ENCODE measurements around the gene UBL4A. TPM values are rescaled to one million over a fixed set of nuclear protein-coding genes. Genes with fewer than 3 reads are reported as not detected.

UBL4A gene
- 39.9 and 43.1 TPM in 2 replicates for total RNA-seq

GRCh38 chrX:154486396-154487207, at the start of gene UBL4A:
UBL4A (minus strand) TSS chrX:154486615; CDS start chrX:154486584, 31 bp downstream.

DNA sequence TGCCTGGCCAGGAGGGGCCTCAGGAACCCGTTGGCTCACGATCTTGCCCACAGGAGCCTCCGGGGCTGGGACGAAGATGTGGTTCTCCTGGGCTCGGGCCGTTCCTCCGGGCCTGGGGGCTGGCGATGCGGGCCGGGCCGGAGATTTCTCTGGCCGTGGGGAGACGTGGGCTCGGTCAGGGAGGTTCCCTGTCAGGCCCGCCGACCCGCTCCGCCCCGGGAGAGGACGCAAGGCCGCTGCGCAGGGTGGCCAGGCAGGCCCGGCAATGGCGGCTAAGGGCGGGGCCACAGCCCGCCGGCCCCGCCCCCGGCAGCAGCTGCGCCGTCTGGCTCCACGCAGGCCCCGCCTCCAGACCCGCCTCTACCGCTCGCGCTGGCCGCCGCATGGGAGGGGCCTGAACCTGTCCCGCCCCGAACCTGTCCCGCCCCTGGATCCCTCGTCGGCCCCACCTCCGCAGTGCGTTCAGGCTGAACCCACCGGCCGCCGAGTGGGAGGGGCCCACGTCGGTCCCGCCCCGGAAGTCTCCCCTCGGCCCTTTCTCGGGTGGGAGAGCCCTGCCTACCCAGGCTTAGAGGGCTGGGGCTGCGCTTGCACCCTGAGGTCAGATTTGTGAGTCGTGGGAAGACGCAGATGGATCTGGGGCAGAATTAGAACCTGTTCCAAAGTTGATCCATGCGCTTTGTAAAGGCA, 29.7 kb upstream of the UBL4A start, which contains the start of gene FAM3A:
Gene FAM3A (minus strand): TSS at position 267 of the 690 bp plus-strand sequence. CDS start 460 bp downstream, outside the sequence.

DNA sequence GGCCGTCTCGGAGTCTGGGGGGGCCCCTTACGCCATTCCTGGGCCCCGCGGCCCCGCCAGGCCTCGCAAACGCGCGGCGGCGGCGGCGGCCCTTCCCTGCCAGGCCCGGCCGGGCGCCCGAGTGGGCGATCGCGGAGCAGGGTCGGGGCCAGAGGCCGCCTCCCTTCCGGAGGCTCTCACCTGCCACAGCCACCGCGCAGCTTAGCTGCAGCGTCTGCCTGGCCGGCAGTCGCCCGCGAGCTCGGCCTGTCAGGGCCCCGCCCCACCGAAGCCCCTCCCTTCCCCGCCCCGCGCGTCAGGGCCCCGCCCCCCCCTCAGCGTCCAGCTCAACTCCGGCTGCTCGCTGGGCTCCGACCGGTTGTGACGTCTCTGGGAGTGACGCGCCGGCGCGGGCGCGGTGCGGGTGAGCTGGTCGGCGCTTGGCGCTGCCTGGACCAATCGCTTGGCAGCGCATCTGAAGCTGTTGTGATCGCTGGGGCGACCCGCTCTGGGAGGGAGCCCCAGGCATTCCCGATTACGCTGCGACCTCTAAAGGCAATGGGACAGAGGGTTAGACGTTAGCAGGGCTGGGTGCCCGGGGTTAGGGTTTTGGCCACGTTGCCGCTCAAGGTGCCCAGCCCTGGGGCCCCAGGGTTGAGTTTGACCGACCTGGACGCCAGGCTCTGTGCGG, 4.1 kb upstream of the UBL4A start, which contains the start of gene SLC10A3:
Gene SLC10A3 (minus strand): TSS at position 216 of the 670 bp plus-strand sequence. CDS start 1,689 bp downstream, outside the sequence.

GRCh38 chrX:154478728-154479622, 7.4 kb downstream of the UBL4A start, which contains the start of gene LAGE3:
LAGE3 (minus strand) TSS chrX:154479281; CDS start chrX:154478915, 366 bp downstream.

GRCh38 chrX:154458116-154458953, 28.1 kb downstream of the UBL4A start, which contains the start of gene PLXNA3:
PLXNA3 (plus strand) TSS chrX:154458281; CDS start chrX:154460184, 1,903 bp downstream.

DNA sequence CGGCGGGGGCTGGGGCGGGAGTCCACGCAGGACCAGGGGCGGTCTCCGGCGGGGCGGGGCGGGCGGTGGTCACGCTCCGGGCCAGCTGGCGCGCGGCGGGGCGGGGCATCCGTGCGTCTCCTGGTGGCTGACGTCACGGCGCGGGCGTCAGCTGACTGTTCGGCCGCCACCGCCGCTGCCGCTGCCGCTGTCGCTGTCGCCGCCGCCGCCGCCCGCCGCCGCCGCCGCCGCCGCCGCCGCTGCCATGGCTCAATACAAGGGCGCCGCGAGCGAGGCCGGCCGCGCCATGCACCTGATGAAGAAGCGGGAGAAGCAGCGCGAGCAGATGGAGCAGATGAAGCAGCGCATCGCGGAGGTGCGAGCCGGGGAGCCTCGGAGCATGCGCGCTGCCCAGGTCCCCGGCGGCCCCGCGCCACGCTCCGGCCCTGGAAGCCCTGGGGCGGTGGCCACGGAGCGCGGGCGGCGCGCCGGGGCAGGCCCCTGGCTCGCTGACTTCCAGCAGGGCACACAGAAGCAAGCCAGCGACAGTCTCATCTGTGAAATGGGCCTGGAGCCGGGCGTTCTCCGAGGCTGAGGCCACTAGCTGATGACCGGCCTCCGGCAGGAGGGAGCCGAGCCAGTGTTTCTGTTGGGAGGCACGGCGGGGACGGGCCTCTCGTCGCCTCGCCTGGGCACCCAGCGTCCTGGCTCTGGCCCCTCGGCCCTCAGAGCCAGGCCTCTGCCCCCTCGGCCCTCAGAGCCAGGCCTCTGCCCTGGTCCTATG, 42.2 kb downstream of the UBL4A start, which contains the start of gene FAM50A:
Gene FAM50A (plus strand): TSS at position 150 of the 763 bp plus-strand sequence. CDS start 95 bp downstream, at position 245.

GRCh38 chrX:154436983-154437752, 49.2 kb downstream of the UBL4A start, which contains the start of gene GDI1:
GDI1 (plus strand) TSS chrX:154437154; CDS start chrX:154437255, 101 bp downstream.

Small RNA genes within 50 kb of the gene (small RNA-seq; reads per million reads assigned to genes)
- gene MIR6858 (0.24 reads per million), gene RN7SL697P (not detected)

Other genes with a start within 250 kb of the UBL4A start
- not detected in 2 replicates for gene OPN1MW3, start 229.0 kb downstream of the UBL4A start, total RNA-seq
- not detected in 2 replicates for gene TEX28, start 191.5 kb downstream of the UBL4A start, total RNA-seq
- gene TKTL1, start 190.8 kb downstream of the UBL4A start, total RNA-seq, result 0.10 TPM in 1 of 2 replicates, not detected in the other
- 1,650 and 2,218 TPM in 2 replicates for gene FLNA, start 112.0 kb downstream of the UBL4A start, total RNA-seq
- gene EMD, start 107.3 kb downstream of the UBL4A start, total RNA-seq, result 40.6 and 56.5 TPM in 2 replicates
- 3,434 and 3,696 TPM in 2 replicates for gene RPL10, start 88.2 kb downstream of the UBL4A start, total RNA-seq
- 102 and 110 TPM in 2 replicates for gene DNASE1L1, start 77.4 kb downstream of the UBL4A start, total RNA-seq
- 22.4 and 22.9 TPM in 2 replicates for gene TAFAZZIN, start 75.1 kb downstream of the UBL4A start, total RNA-seq
- gene ATP6AP1, start 57.9 kb downstream of the UBL4A start, total RNA-seq, result 83.5 and 83.6 TPM in 2 replicates
- gene GDI1, start 49.5 kb downstream of the UBL4A start, total RNA-seq, result 80.5 and 121 TPM in 2 replicates
- 39.4 and 44.1 TPM in 2 replicates for gene FAM50A, start 42.5 kb downstream of the UBL4A start, total RNA-seq
- gene PLXNA3, start 28.3 kb downstream of the UBL4A start, total RNA-seq, result 14.9 and 21.6 TPM in 2 replicates
- 15.4 and 18.9 TPM in 2 replicates for gene LAGE3, start 7.3 kb downstream of the UBL4A start, total RNA-seq
- 29.9 and 33.6 TPM in 2 replicates for gene SLC10A3, start 4.0 kb upstream of the UBL4A start, total RNA-seq
- gene FAM3A, start 29.6 kb upstream of the UBL4A start, total RNA-seq, result 17.7 and 22.2 TPM in 2 replicates
- gene G6PD, start 60.2 kb upstream of the UBL4A start, total RNA-seq, result 96.0 and 108 TPM in 2 replicates
- gene IKBKG, start 61.0 kb upstream of the UBL4A start, total RNA-seq, result 25.7 and 26.8 TPM in 2 replicates
- not detected in 2 replicates for gene CTAG1A, start 98.5 kb upstream of the UBL4A start, total RNA-seq
- not detected in 2 replicates for gene CTAG1B, start 132.7 kb upstream of the UBL4A start, total RNA-seq
- not detected in 2 replicates for gene CTAG2, start 167.0 kb upstream of the UBL4A start, total RNA-seq

Data from vein endothelial cell (primary cell).